Osteocyte (in vitro differentiated cells): ENCODE measurements around the gene ESPL1. TPM values are rescaled to one million over a fixed set of nuclear protein-coding genes. Genes with fewer than 3 reads are reported as not detected.

Experiments
- DNase-seq: peaks from one replicate; pipeline ENCODE4 v3.0.0; 2021; ENCODE audit warnings: mixed read lengths; ENCODE audit not compliant: unreplicated experiment; ENCODE audit errors: extremely low spot score
- H3K27ac Mint-ChIP-seq: one replicate; pipeline ENCODE4 v1.8.0; 2021; ENCODE audit warnings: mild to moderate bottlenecking, mixed read lengths; ENCODE audit not compliant: unreplicated experiment
- H3K27me3 Mint-ChIP-seq: one replicate; pipeline ENCODE4 v1.8.0; 2021; ENCODE audit warnings: mixed read lengths; ENCODE audit not compliant: unreplicated experiment
- H3K36me3 Mint-ChIP-seq: one replicate; pipeline ENCODE4 v1.8.0; 2021; ENCODE audit warnings: mixed read lengths; ENCODE audit not compliant: unreplicated experiment
- H3K4me1 Mint-ChIP-seq: one replicate; pipeline ENCODE4 v1.8.0; 2021; ENCODE audit warnings: mixed read lengths; ENCODE audit not compliant: unreplicated experiment
- H3K4me3 Mint-ChIP-seq: one replicate; pipeline ENCODE4 v1.8.0; 2021; ENCODE audit warnings: mild to moderate bottlenecking, moderate library complexity, mixed read lengths; ENCODE audit not compliant: unreplicated experiment
- H3K9me3 Mint-ChIP-seq: one replicate; pipeline ENCODE4 v1.8.0; 2021; ENCODE audit warnings: mixed read lengths; ENCODE audit not compliant: unreplicated experiment
- total RNA-seq: library from RNA; stranded (reverse); gene quantifications from 2 replicates; pipeline ENCODE4 v1.2.1, GENCODE V29; 2021
- TF ChIP-seq, protein P1 (sequence below): fragments of 200-600 bp; sonication (generic); IDR thresholded peaks from 2 replicates; pipeline ENCODE4 v1.5.0; 2021; ENCODE audit warnings: antibody characterized with exemption, mild to moderate bottlenecking, moderate library complexity

The ESPL1 gene
- total RNA-seq, 1 donor from 2014 or later: 7.6 TPM

DNA sequence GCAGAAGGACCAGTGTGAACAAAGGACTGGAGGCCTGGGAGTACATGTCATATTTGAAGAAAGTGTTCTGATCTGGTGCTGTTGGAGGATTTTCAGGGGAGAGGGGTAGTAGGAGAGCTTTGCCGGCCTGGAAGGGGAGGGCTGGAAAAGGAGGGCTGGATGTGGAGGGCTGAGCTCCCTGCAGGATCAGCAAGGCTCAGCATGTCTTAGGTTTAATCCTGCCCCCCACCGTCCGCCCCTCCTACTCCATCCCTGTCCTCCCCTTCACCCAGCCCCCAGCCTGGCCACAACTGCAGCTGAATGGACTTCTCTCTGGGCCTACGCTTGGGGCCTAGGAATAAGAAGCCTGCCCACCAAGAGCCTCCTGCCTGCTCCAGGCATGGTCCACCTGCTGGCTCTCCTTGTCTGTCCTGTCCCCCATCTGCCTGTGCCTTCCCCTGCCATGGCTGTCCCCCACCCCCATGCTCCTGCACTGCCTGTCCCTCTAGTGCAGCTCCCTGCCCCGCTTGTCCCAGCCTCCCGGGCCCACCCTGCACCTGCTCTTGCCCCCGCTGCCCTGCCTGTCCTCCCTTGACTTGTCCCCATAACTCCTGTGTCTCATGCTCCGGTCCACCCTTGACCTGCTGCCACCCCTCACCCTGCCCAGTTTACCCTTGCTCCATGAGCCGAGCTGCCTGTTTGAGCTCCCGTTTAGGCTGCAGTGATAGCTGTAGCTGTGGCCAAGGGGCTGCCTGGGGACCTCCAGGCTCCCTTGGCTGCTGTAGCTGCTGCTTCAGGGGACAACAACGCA is 26.3 kb upstream of the ESPL1 start:
- TF ChIP-seq, protein P1, sequence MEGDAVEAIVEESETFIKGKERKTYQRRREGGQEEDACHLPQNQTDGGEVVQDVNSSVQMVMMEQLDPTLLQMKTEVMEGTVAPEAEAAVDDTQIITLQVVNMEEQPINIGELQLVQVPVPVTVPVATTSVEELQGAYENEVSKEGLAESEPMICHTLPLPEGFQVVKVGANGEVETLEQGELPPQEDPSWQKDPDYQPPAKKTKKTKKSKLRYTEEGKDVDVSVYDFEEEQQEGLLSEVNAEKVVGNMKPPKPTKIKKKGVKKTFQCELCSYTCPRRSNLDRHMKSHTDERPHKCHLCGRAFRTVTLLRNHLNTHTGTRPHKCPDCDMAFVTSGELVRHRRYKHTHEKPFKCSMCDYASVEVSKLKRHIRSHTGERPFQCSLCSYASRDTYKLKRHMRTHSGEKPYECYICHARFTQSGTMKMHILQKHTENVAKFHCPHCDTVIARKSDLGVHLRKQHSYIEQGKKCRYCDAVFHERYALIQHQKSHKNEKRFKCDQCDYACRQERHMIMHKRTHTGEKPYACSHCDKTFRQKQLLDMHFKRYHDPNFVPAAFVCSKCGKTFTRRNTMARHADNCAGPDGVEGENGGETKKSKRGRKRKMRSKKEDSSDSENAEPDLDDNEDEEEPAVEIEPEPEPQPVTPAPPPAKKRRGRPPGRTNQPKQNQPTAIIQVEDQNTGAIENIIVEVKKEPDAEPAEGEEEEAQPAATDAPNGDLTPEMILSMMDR: no peak
- no peak for DNase-seq
- H3K36me3 Mint-ChIP-seq: no peaks in the 10 kb centered on the region

DNA sequence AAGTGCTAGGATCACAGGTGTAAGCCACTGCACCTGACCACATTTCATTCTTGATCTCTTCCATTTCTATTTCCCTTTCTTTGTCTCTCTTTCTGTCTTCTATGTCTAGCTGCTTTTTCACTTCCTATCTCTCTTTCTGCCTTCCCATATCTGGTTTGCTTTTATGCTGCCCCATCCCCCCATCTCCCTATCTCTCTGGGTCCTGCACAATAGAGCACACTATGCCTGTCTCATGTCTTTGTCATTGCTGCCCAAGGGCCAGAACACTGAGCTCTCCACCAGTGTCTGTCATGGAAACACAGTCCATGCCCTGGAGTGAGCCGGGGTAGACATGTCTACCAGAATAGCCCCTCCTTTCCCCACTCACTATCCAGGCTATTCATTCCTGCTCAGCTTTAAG is 23.8 kb upstream of the ESPL1 start:
- Mint-ChIP-seq H3K4me1 (no peaks in the 10 kb centered on the region), H3K27ac (no peak overlapping the region), H3K9me3 (no peaks in the 10 kb centered on the region), H3K36me3 (no peaks in the 10 kb centered on the region), H3K4me3 (no peak overlapping the region), H3K27me3 (peaks cover 42% of the 10 kb centered on the region)
- no peak for DNase-seq
- TF ChIP-seq, protein P1: no peak

More for the DNA sequence above, 26.3 kb upstream of the ESPL1 start:
- no peak overlapping the region for H3K27ac Mint-ChIP-seq
- H3K27me3 Mint-ChIP-seq: peaks cover 47% of the 10 kb centered on the region
- peaks cover under 1% of the 10 kb centered on the region for H3K4me1 Mint-ChIP-seq
- no peak overlapping the region for H3K4me3 Mint-ChIP-seq
- H3K9me3 Mint-ChIP-seq: no peaks in the 10 kb centered on the region

DNA sequence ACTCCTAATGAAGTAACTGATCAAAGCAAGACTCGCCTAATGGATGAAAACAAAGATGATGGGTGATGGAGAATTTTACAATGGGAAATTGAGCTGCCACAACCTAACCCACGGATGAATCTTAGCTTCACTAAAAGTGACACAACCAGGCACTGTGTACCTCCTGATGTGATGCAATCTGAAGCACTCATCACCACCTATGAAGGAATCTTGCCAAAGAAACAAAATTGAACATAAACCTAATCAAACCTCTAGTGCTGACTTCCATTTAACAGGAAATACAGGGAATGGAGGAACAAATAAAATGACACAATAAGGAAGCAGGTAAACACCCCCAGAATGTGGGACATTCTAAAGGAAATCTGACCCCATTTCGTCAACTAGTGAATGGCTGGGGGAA is 22.8 kb upstream of the ESPL1 start:
- H3K4me1 Mint-ChIP-seq: no peaks in the 10 kb centered on the region

DNA sequence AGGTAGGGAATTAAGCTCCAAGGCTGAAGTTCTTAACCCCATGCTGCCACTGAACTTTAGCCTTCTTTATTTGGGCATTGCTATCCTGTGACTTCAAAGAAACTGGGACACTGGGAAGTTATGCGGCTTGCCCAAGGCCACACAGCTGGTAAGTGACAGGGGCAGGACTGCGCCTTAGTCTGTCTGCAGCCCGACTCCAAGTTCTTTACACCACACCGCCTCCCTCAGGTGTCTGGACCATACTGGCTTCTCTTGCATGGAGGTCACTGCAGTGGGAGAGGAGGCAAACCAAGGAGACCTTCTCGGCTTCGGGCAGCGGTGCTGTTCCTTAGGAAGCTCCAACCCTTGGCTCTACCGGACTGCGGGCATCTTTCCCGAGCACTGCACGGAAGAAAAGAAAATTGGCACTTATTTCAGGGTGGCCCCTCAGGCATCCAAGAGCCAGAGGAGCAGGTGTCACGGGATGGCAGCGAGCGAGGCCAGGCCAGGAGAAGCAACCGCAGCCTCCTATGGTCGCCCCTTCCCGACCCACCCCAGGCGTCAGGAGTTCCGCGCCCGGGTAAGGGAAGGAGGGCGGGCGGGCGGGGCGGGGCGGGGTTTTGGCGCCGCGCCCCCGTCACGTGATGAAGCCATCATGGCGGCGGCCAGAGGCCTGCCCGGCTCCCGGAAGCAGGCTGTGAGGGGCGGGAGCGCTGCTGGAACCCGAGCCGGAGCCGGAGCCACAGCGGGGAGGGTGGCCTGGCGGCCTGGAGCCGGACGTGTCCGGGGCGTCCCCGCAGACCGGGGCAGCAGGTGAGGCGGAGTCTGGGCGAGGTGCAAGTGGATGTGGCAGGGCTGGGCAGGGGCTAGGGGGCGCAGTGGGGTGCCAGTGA is 16.4 kb upstream of the ESPL1 start:
- Mint-ChIP-seq H3K9me3 (no peaks in the 10 kb centered on the region), H3K4me3 (peak overlapping the region; percentile 94), H3K27me3 (no peaks in the 10 kb centered on the region), H3K4me1 (peaks cover 28% of the 10 kb centered on the region), H3K27ac (peak overlapping the region; percentile 94), H3K36me3 (peaks cover 3% of the 10 kb centered on the region)
- peak; percentile 92 for DNase-seq
- TF ChIP-seq, protein P1: peak; percentile 53

More for the DNA sequence above, 22.8 kb upstream of the ESPL1 start:
- Mint-ChIP-seq H3K27ac (no peak overlapping the region), H3K36me3 (no peaks in the 10 kb centered on the region), H3K27me3 (peaks cover 42% of the 10 kb centered on the region), H3K4me3 (no peak overlapping the region), H3K9me3 (no peaks in the 10 kb centered on the region)
- DNase-seq: no peak
- TF ChIP-seq, protein P1: no peak
